ENCODE data around the gene SP8.
"Not testable (repeated sequence)": the region's sequence is repeated elsewhere in the genome, so short reads cannot be mapped to it uniquely, and the experiment has no call there.

SP8 gene

DNA sequence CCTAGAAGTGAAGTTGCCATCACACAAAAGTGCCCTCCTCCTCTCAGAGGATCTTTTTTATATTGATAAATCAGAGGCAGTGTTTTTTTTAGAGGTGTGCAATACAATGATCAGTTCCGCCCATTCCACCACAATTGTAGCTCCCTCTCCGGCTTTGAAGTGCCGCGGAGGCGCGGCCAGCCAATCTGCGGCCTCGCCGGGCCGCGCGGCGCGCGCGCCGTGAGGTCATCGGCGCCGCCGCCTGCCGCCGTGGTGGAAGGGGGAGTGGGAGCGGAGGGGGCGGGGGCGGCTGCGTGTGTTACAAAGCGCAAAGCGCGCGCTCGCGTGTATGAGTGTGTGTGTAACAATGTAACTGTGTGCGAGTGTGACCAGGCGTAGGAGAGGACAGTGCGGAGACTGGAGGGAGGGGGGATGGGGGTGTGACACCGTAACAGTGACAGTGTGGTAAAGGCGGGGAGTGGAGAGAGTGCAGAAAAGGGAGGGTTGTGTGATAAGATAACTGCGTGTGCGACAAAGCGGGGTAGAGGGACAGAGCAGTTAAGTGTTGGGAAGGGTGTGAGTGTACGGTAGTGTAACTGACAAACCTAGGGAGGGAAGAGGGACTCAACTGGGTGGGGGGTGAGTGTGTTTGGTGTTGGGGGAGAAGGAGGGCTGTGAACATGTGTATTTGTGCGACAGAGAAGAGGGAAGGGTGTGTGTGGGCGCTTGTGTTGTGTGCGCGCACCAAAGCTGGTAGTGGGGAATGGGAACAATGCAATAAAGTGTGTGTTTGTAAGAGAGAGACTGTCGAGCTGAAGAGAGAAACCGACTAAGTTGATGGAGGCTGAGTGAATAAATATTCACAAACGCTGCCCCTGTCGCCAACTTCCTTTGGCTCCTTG, at the start of gene SP8:
Gene SP8 (minus strand): TSS at position 108 of the 881 bp plus-strand sequence. CDS start 88 bp downstream, at position 20.
- no peak for FAIRE-seq

- not testable (repeated sequence) for FAIRE-seq
Observed at GRCh38 chr7:20836424-20836823, 49.7 kb upstream of the SP8 start.

DNA sequence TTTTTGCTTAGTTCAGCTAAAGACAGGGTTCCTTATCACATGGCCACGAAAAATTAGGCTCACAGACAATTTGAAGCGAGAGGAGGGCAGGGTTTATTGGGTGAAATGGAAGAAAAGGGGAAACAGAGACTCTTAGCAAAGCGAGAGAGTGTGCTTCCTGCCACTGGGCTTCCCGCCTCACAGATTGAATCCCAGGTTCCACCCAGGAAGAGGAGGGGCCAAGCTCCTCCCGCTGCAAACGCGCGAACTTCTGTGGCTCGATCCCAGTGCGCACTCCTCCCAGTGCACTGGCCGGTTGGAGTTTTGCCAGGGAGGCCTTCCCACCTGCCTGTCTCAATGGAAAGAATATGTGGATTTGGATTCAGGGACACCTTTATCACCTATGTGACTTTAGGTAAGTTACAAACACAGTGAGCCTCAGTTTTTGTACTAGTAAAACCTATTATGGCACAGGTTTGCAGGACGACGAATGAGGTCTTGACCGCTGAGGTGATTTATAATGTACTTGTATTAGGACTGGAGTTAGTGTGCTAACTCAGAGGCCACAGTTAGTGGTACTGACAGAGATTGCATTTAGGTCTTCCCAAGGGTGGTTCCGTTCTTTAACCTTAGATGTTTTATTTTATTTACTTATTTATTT, 48.5 kb upstream of the SP8 start:
- FAIRE-seq = no peak

GRCh38 chr7:20834656-20835055, 48.0 kb upstream of the SP8 start:
- FAIRE-seq = no peak

- no peak for FAIRE-seq
Observed at GRCh38 chr7:20831956-20832355, 45.3 kb upstream of the SP8 start.

DNA sequence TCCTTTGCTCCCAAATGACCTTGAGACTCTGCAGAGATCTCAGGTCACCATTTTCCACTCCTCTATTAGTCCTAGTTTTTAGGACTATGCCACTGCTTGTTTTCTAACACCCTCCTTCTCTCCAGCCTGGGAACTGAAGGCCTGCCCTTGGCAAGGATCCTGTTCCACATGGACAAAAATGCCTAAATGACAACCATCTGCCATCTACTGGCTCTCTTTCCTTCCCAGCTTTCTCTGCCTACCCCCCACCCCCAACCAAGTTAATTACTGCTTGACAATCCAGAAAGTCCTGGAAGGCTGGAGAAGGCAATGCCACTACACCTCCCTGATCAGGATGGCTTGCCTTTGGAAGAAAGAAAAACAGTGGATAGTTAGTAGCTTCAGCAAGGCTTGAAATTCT, 44.8 kb upstream of the SP8 start:
- FAIRE-seq = no peak

- no peak for FAIRE-seq
Observed at GRCh38 chr7:20828947-20829346, 42.3 kb upstream of the SP8 start.

DNA sequence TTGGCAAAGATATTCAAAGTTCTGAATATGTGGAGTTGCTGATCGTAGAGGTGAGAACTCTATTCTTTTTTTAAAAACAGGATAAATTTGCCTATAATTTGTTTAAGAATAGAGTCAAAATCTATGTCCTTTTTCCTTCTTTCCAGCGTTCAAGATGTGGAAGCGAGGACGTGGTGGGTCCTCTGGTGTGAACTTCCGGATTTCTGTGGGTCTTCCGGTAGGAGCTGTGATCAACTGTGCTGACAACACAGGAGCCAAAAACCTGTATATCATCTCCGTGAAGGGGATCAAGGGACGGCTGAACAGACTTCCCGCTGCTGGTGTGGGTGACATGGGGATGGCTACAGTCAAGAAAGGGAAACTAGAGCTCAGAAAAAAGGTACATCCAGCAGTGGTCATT, 40.5 kb upstream of the SP8 start:
- FAIRE-seq = no peak

GRCh38 chr7:20826243-20826642, 39.6 kb upstream of the SP8 start:
- no peak for FAIRE-seq

- no peak for FAIRE-seq
Observed at GRCh38 chr7:20825555-20825954, 38.9 kb upstream of the SP8 start.

DNA sequence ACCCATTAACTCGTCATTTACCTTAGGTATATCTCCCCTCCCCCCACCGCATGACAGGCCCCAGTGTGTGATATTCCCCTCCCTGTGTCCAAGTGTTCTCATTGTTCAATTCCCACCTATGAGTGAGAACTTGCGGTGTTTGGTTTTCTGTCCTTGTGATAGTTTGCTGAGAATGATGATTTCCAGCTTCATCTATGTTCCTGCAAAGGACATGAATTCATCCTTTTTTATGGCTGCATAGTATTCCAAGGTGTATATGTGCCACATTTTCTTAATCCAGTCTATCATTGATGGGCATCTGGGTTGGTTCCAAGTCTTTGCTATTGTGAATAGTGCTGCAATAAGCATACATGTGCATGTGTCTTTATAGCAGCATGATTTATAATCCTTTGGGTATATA, 34.7 kb upstream of the SP8 start:
- not testable (repeated sequence) for FAIRE-seq

GRCh38 chr7:20816372-20816959, 29.8 kb upstream of the SP8 start:
- FAIRE-seq = no peak

GRCh38 chr7:20804345-20804744, 17.7 kb upstream of the SP8 start:
- FAIRE-seq = no peak

DNA sequence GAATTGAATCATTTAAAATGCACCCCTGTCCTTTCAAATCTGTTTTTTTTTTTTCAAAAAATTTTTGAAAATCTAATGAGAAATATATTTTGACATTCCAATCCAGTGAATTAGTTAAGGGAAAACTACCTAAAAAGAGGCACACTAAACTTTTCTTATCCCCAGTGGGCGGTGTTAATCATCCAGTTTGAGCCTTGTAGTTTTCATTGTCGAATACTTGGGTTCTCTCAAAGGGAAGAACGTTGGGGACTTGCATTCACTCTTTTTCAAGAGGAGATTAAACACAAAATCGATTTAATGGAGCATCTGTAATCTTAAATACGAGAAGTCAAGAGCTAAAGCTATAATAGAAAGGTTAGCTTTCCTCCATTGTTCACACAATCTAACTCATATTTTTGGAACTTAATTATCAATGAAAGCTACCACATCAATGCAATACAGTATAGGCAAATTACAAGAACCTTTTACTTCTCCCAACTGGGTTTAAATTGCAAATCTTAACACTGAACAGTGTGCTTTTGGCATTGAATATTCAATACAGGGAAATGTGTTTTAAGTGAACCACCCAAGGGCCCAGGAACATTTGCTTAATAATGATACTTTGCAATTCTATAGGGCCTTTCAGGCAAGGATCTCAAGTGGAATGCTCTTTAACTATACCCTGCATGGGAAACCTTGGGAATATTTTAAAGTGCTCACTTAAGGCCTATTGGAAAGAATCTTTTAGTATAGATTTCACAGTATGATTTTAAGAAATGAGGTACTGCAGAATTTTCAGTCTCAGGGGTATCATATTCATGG, 13.1 kb upstream of the SP8 start:
- no peak for FAIRE-seq

DNA sequence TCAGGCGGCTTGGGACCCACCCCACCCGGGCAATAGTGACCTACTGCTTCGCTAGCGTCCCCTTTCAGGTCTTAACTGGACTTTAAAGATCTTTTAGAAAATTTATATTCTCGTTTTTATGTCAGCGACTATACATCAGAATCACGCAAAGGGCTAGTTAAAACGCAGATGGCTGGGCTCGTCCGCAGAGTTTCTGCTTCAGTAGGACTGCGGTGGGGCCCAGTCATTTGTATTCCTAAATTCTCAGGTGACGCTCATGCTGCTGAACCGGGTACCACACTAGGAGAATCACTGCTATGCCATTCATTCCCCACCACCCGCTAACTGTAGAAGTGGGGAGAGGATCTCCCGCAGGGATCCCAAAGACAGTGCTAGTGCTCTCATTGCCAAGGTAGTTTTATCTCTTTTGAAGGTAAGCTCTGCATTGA, 12.0 kb upstream of the SP8 start:
- FAIRE-seq = no peak

GRCh38 chr7:20798081-20798693, 11.5 kb upstream of the SP8 start:
- no peak for FAIRE-seq

GRCh38 chr7:20797462-20798080, 10.9 kb upstream of the SP8 start:
- no peak for FAIRE-seq

DNA sequence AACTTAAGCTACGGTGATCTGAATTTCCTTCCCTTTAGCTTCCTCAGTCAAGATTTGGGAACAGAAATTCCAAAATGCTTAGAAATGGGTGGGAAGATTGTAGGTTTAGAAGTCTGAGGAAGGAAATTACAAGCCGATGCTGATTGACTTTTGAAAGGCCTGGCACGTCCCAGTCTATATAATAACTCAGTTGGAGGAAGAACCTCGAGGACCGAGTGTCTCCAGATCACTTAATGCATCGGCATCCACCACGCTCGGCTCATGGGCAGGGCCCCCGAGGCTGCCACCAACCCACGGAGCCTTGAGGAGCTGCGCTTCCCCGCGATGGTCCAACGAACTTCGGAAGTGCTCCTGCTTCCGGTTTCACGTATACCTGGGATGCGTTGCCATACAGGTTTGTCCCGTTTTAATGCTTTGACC, 10.4 kb upstream of the SP8 start:
- no peak for FAIRE-seq

GRCh38 chr7:20796500-20796899, 9.8 kb upstream of the SP8 start:
- FAIRE-seq = no peak

DNA sequence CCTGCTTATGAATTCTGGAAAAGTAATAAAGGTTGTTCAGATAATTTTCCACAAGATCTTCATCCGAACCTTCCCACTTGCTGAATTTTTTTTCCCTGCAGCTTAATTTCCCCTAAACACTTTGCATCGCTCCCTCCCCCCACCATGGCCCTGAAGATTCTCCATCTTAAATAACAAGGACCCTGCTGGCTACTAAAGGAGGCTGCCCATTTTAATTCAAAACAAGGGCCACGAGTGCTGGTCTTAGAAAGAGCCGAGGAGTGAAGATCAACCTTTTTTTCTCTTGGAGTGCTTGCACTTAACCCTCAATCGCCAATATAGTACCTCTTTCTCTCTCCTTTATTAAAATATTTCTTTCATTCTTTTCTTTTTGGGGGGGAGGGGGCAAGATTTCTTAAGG, 9.2 kb upstream of the SP8 start:
- FAIRE-seq = no peak

- FAIRE-seq = no peak
Observed at GRCh38 chr7:20795361-20795760, 8.7 kb upstream of the SP8 start.

DNA sequence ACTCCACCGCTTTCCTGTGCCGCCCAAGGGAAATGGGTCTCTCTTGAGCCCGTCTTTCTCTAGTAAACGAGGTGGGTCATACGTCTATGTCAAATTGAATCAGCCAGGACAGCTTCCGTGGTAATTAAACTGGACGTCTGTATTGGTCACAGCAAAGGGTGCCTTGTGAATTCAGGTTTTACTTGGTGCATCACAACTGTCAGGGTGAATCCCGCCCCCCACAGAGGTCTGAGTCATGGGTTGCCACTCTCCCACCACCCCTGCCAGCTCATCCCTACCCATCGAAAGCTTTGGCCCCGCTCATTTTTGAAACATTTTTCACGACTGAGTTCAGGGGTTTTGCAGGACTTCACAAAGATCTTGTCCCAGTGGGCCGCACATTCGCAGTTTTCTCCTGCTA, 8.0 kb upstream of the SP8 start:
- no peak for FAIRE-seq
